GM18511 (cell line): ENCODE data around the gene CLEC18B.
A peak's percentile ranks its signal among the peaks of the same experiment; 100 is the strongest.
"Not testable (repeated sequence)": the region's sequence is repeated elsewhere in the genome, so short reads cannot be mapped to it uniquely, and the experiment has no call there.

Source experiments
- ATAC-seq: cut with Tn5 transposase; IDR thresholded peaks from one replicate; pipeline ENCODE4 v1.9.1; 2021; ENCODE audit warnings: mild to moderate bottlenecking, moderate library complexity; ENCODE audit not compliant: unreplicated experiment

The CLEC18B gene

DNA sequence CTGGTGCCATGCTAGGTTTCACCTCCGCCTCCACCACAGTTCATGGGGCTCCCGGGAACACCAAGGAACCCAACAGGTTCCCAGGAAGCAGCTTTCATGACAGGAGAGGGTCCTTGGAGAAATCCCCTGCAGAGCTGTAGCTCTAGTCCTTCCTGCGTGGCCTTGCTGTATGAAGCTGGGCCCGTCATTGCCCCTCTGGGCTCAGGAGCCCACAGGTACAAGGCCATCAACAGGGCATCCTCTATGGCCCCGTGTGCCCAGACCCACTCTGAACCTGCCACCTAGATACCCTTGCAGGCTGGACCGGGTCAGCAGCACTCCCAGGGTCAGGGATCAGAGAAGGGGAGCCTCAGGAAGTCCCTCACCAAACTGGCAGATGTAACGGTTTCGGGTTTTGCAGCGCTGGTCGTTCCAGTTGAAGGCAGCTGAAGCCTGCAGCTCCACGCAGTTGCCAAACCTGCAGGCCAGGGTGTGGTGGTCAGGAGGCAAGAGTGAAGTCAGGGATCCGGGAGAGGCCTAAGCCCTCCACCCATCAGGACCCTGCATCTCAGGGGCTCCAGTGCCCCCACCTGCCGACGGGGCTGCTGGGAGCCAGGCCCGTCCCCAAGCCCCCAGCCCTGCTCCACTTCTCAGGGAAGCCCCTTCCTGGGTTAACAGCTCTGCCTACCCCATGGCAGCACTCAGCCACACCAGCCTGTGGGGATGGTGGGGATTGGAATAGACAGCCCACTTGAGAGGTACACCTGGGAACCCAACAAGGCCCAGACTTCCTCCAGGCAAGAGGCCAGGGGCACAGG lies 11.9 kb downstream of the CLEC18B start:
- ATAC-seq, result not testable (repeated sequence)

DNA sequence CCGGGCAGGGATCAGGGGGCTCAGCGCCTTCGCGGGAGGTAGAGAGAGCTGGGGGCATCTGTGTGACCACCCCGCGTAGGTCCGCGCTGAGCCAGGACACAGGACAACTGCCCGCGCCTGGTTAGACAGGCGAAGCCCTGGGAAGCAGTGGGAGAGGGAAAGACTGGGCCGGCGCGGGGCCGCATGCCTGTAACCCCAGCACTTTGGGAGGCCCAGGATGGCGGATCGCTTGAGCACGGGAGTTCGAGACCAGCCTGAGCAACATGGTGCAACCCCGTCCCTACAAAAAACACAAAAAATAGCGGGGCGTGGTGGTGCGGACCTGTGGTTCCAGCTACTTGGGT lies 13.9 kb downstream of the CLEC18B start:
- ATAC-seq, result not testable (repeated sequence)

GRCh38 chr16:74406600-74407361 lies 14.5 kb downstream of the CLEC18B start:
- not testable (repeated sequence) for ATAC-seq

DNA sequence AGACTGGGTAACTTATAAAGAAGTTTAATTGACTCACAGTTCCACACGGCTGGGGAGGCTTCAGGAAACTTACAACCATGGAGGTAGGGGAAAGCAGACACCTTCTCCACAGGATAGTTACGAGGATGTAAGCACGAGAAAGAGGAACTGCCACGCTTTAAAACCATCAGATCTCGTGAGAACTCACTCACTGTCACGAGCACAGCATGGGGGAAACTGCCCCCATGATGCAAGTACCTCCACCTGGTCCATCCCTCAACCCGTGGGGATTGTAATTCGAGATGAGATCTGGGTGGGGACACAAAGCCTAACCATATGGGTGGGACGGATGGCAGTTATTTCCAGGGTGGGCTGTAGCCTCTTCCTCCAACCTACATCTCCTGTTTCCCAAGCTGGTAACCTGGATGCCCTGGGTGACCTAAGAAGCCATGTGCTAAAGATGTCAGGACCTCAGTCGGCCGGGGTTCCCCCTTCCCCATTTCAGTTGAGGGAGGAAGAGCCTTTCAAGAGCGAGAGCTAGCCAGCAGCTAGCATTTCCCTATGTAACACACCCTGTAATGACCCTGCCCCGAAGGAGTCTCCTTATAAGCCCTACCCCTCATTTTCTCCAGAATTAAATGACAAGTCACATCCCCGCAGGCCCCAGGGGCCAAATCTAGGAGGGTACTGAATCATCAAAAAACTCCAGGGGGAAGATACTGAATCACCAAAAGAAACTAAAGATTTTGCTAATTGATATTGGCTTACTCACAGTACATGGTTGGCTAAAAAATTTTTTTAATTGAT lies 16.9 kb downstream of the CLEC18B start:
- ATAC-seq, result not testable (repeated sequence)

DNA sequence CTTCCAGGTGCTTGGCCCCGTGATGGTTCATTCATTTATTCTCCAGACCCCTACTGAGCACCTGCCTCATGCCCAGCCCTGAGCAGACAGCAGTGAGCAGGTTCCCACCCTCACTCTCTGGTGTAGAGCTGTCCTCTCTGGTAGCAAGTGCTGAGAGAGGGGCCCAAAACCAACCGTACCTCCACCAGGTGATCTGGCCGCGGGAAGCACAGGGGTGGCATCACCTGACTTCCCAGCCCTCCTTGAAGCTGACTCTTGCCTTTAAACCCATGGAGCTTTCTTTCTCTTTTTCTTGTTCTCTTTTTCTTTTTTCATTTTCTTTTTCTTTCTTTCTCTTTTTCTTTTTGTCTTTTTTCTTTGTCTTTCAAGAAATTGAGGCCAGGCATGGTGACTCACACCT lies 21.0 kb downstream of the CLEC18B start:
- ATAC-seq, result not testable (repeated sequence)

DNA sequence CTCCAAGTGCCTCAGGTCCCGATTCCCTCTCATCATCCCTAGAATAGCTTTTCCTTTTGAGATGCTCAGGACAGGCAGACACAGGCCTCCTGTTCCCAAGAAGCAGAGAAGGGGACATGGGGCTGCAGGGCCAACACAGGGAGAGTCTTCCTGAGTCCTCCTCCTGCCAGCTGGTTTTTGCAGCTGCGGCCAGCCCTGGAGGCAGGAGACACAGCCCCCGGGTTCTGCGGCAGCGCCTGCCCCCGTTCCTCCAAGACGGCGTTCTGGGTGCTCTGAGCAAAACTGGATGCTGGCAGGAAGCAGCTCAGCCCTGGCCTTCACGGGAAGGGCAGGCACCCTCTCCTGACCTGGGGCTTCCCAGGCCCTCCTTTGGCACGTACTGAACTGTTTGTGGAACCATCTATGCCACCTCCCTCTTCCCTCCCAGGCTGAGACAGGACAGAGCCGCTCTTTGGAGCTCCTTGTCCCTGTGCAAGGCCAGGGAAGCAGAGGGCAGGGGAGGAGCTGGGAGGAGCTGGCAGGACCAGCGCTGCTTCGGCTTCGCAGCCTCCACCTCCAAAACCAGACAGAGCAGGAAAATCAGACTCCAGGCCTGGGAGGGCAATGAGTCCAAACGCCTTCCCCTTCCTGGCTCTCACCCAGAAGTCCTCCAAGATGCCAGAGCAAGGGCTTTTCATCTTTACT lies 22.9 kb downstream of the CLEC18B start:
- not testable (repeated sequence) for ATAC-seq

DNA sequence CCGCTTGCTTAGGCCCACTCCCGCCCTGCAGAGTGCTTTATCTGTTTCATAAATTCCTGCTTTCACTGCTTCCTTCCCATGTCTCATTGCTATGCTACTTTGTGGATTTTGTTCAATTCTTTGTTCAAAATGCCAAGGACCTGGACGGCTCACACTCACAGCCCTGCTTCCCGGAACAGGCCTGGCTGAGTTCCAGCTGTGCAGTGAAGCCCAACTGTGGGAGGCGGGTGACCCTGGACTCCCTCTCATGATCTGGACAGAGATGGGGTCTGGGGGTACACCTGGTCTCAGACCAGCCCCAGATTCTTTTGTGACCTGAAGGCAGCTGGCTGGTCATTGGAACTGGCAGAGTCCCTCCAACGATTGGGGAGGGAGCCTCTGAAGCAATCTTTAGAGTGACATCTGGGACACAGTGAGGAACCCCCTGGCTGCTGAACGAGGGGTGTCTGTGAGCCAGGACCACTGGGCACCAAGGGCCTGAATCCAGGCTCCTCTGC lies 24.7 kb downstream of the CLEC18B start:
- not testable (repeated sequence) for ATAC-seq

- not testable (repeated sequence) for ATAC-seq
Measured at GRCh38 chr16:74394604-74395003, 26.7 kb downstream of the CLEC18B start.

- ATAC-seq, result not testable (repeated sequence)
Measured at GRCh38 chr16:74394131-74394530, 27.1 kb downstream of the CLEC18B start.

DNA sequence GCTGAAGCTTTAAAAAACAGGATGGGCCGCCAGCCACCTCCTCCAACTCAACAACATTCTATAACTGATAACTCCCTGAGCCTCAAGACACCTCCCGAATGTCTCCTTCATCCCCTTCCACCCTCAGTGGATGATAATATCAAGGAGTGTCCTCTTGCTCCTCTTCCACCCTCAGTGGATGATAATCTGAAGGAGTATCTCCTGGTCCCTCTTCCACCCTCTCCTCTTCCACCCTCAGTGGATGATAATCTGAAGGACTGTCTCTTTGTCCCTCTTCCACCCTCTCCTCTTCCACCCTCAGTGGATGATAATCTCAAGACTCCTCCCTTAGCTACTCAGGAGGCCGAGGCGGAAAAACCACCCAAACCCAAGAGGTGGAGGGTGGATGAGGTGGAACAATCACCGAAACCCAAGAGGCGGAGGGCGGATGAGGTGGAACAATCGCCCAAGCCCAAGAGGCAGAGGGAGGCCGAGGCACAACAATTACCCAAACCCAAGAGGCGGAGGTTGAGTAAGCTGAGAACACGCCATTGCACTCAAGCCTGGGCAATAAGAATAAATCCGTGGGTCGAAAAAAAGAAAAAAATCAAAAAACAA lies 29.7 kb downstream of the CLEC18B start:
- ATAC-seq, result not testable (repeated sequence)

GRCh38 chr16:74382339-74383034 lies 38.8 kb downstream of the CLEC18B start:
- ATAC-seq, result not testable (repeated sequence)

GRCh38 chr16:74373847-74374184 lies 47.5 kb downstream of the CLEC18B start:
- ATAC-seq, result not testable (repeated sequence)

DNA sequence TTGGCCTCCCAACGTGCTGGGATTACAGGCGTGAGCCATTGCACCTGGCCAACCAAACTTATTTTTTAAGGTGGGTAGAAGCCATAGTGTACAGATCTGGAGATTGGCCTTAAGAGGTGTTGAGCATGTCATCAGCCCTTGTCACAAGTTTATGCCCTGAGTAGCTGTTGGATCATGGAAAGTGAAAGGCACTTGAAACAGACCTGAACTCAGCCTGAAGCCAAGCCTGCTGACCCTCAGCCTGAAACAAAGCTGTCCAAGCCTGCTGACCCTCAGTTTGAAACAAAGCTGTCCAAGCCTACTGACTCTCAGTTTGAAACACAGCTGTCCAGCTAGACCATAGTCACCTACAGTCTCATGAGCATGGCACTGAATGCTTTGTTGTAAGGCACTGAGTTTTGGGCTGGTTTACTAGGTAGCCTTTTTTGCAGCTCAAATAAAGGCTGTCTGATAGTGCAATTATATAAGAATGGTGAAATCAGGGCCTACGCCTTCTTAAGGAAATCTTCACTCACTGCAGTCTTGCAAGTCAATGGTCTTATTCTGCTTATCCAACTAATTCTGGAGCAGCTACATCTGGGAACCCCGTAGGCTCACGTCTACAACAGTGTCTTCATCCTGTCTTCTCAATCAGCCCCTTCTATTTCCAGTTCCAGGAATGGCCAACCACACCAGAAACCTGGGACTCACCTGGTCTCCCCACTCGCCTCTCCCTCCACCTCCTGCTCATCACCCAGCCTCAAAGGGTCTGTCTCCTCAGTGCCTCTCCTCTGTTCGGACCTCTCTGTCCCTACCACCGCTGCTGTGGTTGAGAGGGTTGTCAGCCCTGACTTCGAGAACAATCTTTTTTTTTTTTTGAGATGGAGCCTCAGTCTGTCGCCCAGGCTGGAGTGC lies 48.1 kb downstream of the CLEC18B start:
- ATAC-seq, result no peak

GRCh38 chr16:74372369-74372768 lies 48.9 kb downstream of the CLEC18B start:
- ATAC-seq, result no peak

DNA sequence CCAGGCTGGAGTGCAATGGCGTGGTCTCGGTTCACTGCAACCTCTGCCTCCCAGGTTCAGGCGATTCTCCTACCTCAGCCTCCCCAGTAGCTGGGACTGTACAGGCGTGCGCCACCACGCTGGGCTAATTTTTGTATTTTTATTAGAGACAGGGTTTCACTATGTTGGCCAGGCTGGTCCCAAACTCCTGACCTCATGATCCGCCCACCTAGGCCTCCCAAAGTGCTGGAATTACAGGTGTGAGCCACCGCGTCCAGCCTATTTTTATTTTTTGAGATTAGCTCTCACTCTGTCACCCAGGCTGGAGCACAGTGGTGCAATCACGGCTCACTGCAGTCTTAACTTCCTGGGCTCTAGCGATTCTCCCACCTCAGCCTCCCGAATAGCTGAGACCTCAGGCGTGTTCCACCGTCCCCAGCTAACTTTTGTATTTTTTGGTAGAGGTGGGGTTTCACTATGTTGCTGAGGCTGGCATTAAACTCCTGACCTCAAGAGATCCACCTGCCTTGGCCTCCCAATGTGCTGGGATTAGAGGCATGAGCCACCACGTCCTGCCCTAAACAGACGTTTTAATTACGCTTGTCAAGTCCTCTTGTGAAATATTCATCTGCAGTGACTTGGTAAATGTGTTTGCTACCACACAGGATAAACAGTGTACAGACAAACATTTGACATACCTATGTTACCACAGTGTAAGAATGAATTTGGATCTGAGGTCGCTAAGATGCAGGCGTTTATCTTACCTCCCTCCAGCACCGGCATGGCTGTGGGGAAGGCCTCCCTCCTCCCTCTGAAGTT lies 50.7 kb downstream of the CLEC18B start:
- ATAC-seq, result not testable (repeated sequence)

GRCh38 chr16:74368002-74368911 lies 53.0 kb downstream of the CLEC18B start:
- peak; percentile 97 for ATAC-seq

- peak; percentile 62 for ATAC-seq
Measured at GRCh38 chr16:74367469-74368001, 53.7 kb downstream of the CLEC18B start.
